OCI-LY3 (cell line): ENCODE results near the gene BAD.

Experiments used
- CTCF ChIP-seq: fragments of 200-600, 300-600 bp; sonication (generic); IDR thresholded peaks from 2 replicates; pipeline ENCODE4 v1.5.1; 2014; ENCODE audit warnings: antibody characterized with exemption, low read length, low read depth
- EZH2phosphoT487 ChIP-seq: fragments of 200-600 bp; shearing (Covaris generic); IDR thresholded peaks from 2 replicates; pipeline ENCODE4 v1.6.1; 2018; ENCODE audit warnings: antibody characterized with exemption, mixed run types, low read depth

DNA sequence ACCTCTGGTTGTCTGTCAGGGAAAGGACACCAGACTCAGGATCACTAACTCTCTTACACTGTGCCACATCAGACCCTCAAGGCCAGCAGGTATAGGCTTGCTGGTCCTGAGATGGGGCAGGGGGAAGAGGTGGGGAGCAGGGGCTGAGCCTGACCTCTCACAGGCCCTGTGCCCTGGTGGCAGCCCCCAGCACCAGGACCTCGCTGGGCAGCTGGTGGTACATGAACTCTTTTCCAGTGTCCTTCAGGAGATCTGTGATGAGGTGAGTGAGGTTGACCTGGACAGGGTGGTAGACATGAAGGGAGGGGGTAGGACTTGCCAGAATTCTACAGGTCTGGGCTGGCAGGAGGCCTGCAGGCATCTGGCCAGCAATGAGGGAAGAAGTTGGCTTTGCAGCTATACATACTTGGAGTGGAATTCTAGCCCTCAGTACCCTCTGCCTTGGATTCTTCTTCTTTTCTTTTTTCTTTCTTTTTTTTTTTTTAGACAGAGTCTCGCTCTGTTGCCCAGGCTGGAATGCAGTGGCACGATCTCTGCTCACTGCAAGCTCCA is 57.0 kb downstream of the BAD start:
- TF ChIP-seq CTCF (no peak), EZH2phosphoT487 (no peak)
